Suprapubic skin (tissue), 4 donors: ENCODE results near the gene ARX. TPM values are rescaled to one million over a fixed set of nuclear protein-coding genes. Genes with fewer than 3 reads are reported as not detected.

Experiments used
- DNase-seq, 2 donors: peaks; one replicate each; pipeline ENCODE4 v3.0.0-alpha.2; 2019; ENCODE audit warnings: low spot score in 2 of 2
- H3K27ac ChIP-seq: fragments of 200-600 bp; sonication (generic); one replicate; pipeline ENCODE4 v1.5.1; 2019
- H3K27me3 ChIP-seq: fragments of 200-600 bp; sonication (generic); one replicate; pipeline ENCODE4 v1.5.1; 2019
- H3K36me3 ChIP-seq: fragments of 200-600 bp; sonication (generic); one replicate; pipeline ENCODE4 v1.5.1; 2019
- H3K4me1 ChIP-seq: fragments of 200-600 bp; sonication (generic); one replicate; pipeline ENCODE4 v1.5.1; 2019
- H3K4me3 ChIP-seq: fragments of 200-600 bp; sonication (generic); one replicate; pipeline ENCODE4 v1.5.1; 2019; ENCODE audit warnings: mild to moderate bottlenecking
- H3K9me3 ChIP-seq: fragments of 200-600 bp; sonication (generic); one replicate; pipeline ENCODE4 v1.5.1; 2019
- EP300 ChIP-seq: sonication (generic); formaldehyde crosslinking; IDR thresholded peaks from one replicate; pipeline ENCODE4 v1.6.1; 2017; ENCODE audit warnings: antibody characterized with exemption
- POLR2A ChIP-seq, 2 donors: fragments of 450-650 bp; IDR thresholded peaks; one replicate each; pipeline ENCODE4 v1.6.1; 2017; ENCODE audit warnings: antibody characterized with exemption in 2 of 2, mild to moderate bottlenecking in 2 of 2, moderate library complexity in 2 of 2
- POLR2AphosphoS5 ChIP-seq, 3 donors: sonication (generic); formaldehyde crosslinking; IDR thresholded peaks; one replicate each; pipeline ENCODE4 v1.6.1; 2017; ENCODE audit warnings: antibody characterized with exemption in 3 of 3
- WGBS: methylation state at CpG from one replicate; pipeline ENCODE4 v1.1.5; 2018; 5-methylcytosine and 5-hydroxymethylcytosine counted together
- total RNA-seq, 4 donors: library from RNA; depleted of rRNA; stranded (reverse); fragments of >200 nt; gene quantifications; one replicate each; pipeline ENCODE4 v1.1.0, GENCODE V29; 2016
- TF ChIP-seq, protein P1 (sequence below), 2 donors: fragments of 200-600 bp in 1 of 2; fragments of 450-650 bp in 1 of 2; sonication (generic) in 1 of 2; IDR thresholded peaks; one replicate each; pipeline ENCODE4 v1.5.1; 2016 to 2019; ENCODE audit warnings: antibody characterized with exemption in 2 of 2, mild to moderate bottlenecking in 1 of 2, moderate library complexity in 1 of 2

The ARX gene
- total RNA-seq, 4 donors from 2014 or later, result 0.15 TPM; not detected in 3

DNA sequence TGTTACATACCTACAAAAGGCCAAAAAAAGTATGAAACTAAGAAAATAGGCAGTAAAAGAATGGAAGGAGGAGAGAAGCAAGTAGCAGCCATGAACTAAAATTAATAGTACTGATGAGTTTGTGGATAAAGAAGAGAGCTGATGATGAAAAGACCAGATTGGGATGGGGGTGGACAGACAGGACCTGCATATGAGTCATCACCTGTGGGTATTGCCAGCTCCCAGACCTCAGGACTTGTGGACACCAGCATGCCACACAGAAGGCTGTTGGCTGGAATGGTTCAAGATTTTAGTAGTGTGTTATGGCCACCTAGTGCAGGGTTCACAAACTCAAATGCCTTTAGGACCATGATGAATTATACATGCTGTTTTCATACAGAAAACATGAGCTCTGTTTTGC, 58.9 kb downstream of the ARX start:
- Histone ChIP-seq H3K4me3 (no peak overlapping the region), H3K9me3 (no peaks in the 10 kb centered on the region), H3K27me3 (no peaks in the 10 kb centered on the region), H3K27ac (no peak overlapping the region), H3K4me1 (no peaks in the 10 kb centered on the region), H3K36me3 (no peaks in the 10 kb centered on the region)
- no peak for DNase-seq
- TF ChIP-seq POLR2A (IDR thresholded peaks at IDR 0.05), result no peak
- TF ChIP-seq POLR2AphosphoS5 (IDR thresholded peaks at IDR 0.05), result no peak
- TF ChIP-seq, protein P1, sequence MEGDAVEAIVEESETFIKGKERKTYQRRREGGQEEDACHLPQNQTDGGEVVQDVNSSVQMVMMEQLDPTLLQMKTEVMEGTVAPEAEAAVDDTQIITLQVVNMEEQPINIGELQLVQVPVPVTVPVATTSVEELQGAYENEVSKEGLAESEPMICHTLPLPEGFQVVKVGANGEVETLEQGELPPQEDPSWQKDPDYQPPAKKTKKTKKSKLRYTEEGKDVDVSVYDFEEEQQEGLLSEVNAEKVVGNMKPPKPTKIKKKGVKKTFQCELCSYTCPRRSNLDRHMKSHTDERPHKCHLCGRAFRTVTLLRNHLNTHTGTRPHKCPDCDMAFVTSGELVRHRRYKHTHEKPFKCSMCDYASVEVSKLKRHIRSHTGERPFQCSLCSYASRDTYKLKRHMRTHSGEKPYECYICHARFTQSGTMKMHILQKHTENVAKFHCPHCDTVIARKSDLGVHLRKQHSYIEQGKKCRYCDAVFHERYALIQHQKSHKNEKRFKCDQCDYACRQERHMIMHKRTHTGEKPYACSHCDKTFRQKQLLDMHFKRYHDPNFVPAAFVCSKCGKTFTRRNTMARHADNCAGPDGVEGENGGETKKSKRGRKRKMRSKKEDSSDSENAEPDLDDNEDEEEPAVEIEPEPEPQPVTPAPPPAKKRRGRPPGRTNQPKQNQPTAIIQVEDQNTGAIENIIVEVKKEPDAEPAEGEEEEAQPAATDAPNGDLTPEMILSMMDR (IDR thresholded peaks at IDR 0.05), result no peak
- no peak for TF ChIP-seq EP300

DNA sequence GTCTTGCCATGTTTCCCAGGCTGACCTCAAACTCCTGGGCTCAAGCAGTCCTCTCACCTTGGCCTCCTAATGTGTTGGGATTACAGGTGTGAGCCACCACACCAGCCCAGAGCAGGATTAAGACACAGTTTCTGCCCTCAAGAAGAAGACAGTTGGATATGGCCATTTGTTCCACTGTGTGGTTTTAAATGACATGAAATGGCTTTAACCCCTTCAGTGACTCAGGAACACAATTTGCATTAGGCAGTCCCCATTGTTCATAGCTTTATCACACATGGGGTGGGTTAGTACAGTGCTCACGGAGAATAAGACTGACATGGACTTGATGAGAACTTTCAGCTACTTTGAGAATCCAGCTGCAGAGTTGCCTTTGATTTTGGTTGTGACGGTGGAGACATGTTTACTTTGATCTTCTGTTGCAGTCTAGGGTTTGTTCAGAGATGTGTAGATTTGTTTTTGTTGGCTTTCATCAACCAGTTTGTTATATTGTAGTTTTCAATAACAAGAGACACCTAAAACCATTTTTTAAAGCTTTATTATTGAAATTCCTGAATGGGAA, 60.3 kb downstream of the ARX start:
- no peaks in the 10 kb centered on the region for H3K4me1 ChIP-seq
- no peak for DNase-seq
- no peak overlapping the region for H3K4me3 ChIP-seq
- H3K9me3 ChIP-seq, result no peaks in the 10 kb centered on the region
- H3K27me3 ChIP-seq, result no peaks in the 10 kb centered on the region
- TF ChIP-seq POLR2AphosphoS5 (IDR thresholded peaks at IDR 0.05) (no peak), EP300 (no peak), POLR2A (IDR thresholded peaks at IDR 0.05) (no peak)
- TF ChIP-seq, protein P1 (IDR thresholded peaks at IDR 0.05), result no peak
- WGBS, result 70% methylated on average over 2 of the region's 2 CpGs
- H3K36me3 ChIP-seq, result no peaks in the 10 kb centered on the region
- H3K27ac ChIP-seq, result no peak overlapping the region

DNA sequence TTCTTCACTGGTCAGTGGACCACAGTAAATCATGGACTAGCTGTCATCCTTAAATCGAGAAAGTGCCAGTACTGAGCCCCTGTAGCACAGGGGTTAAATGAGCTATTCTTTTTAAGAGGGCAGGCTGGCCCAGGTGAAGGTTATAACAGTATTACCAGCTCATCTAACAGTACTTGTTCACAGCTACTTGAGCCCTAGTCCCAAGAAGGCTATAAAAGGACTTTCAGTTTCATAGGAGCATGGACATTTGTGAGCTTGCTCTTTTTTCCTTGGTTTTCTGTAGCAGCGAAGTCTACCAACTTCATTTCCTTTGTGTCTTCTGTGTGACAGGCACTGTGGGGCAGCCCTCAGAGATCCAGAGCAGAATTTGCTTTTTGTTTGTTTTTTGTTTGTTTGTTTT, 61.0 kb downstream of the ARX start:
- Histone ChIP-seq H3K27me3 (no peaks in the 10 kb centered on the region), H3K4me3 (no peak overlapping the region), H3K36me3 (no peaks in the 10 kb centered on the region), H3K4me1 (no peaks in the 10 kb centered on the region), H3K9me3 (no peaks in the 10 kb centered on the region), H3K27ac (no peak overlapping the region)
- DNase-seq, result no peak
- no peak for TF ChIP-seq POLR2AphosphoS5 (IDR thresholded peaks at IDR 0.05)
- TF ChIP-seq, protein P1 (IDR thresholded peaks at IDR 0.05), result no peak
- no peak for TF ChIP-seq EP300
- TF ChIP-seq POLR2A (IDR thresholded peaks at IDR 0.05), result no peak
- 74% methylated on average over 2 of the region's 2 CpGs for WGBS
